ENCODE measurements around the gene NRP2. TPM values are rescaled to one million over a fixed set of nuclear protein-coding genes. Genes with fewer than 3 reads are reported as not detected.

The NRP2 gene
- total and polyA plus RNA-seq, 4 donors: 3.8 to 17.7 (median 12.2) TPM

DNA sequence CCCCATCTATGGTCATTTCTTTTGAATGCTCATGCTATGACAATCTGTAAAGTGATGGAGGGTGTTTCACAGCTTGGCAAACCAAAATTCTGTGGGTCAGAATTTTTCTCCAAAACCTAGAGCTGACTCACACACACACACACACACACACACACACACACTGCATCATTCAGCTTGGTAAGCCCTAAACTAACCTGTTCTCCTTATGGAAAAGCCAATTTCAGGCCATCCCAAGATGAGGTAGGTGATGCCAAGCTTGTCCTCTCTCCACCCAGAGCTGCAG lies 45.0 kb upstream of the NRP2 start:
- Histone ChIP-seq H3K4me1 (ENCODE audit: control insufficient read depth in 4 of 4, insufficient read depth in 4 of 4, low read length in 3 of 4) (no peaks in the 10 kb centered on the region), H3K27me3 (ENCODE audit: control insufficient read depth in 4 of 4, insufficient read depth in 4 of 4, low read length in 3 of 4) (no peaks in the 10 kb centered on the region), H3K9ac (ENCODE audit: low read depth in 1 of 2, low read length in 2 of 2) (no peak overlapping the region), H3K4me3 (ENCODE audit: low read depth in 1 of 3, low read length in 3 of 3) (no peak overlapping the region), H3K9me3 (ENCODE audit: control insufficient read depth in 4 of 4, low read length in 3 of 4) (peaks cover 0 to 2% (median under 1%) of the 10 kb centered on the region in 4 donors), H3K27ac (ENCODE audit: low read depth in 1 of 2, low read length in 2 of 2) (no peak overlapping the region), H3K36me3 (ENCODE audit: control insufficient read depth in 4 of 4, insufficient read depth in 3 of 4, low read depth in 1 of 4, low read length in 3 of 4) (no peaks in the 10 kb centered on the region)
- no peak for DNase-seq (ENCODE audit: low spot score)
- TF ChIP-seq, protein P1, sequence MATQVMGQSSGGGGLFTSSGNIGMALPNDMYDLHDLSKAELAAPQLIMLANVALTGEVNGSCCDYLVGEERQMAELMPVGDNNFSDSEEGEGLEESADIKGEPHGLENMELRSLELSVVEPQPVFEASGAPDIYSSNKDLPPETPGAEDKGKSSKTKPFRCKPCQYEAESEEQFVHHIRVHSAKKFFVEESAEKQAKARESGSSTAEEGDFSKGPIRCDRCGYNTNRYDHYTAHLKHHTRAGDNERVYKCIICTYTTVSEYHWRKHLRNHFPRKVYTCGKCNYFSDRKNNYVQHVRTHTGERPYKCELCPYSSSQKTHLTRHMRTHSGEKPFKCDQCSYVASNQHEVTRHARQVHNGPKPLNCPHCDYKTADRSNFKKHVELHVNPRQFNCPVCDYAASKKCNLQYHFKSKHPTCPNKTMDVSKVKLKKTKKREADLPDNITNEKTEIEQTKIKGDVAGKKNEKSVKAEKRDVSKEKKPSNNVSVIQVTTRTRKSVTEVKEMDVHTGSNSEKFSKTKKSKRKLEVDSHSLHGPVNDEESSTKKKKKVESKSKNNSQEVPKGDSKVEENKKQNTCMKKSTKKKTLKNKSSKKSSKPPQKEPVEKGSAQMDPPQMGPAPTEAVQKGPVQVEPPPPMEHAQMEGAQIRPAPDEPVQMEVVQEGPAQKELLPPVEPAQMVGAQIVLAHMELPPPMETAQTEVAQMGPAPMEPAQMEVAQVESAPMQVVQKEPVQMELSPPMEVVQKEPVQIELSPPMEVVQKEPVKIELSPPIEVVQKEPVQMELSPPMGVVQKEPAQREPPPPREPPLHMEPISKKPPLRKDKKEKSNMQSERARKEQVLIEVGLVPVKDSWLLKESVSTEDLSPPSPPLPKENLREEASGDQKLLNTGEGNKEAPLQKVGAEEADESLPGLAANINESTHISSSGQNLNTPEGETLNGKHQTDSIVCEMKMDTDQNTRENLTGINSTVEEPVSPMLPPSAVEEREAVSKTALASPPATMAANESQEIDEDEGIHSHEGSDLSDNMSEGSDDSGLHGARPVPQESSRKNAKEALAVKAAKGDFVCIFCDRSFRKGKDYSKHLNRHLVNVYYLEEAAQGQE (IDR thresholded peaks at IDR 0.05): no peak
- TF ChIP-seq FOXA2 (IDR thresholded peaks at IDR 0.05): no peak
- TF ChIP-seq JUND (IDR thresholded peaks at IDR 0.05): no peak
- no peak for TF ChIP-seq RXRA (IDR thresholded peaks at IDR 0.05)
- no peak for TF ChIP-seq NR2F2 (IDR thresholded peaks at IDR 0.05)
- TF ChIP-seq, protein P2, sequence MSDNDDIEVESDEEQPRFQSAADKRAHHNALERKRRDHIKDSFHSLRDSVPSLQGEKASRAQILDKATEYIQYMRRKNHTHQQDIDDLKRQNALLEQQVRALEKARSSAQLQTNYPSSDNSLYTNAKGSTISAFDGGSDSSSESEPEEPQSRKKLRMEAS (IDR thresholded peaks at IDR 0.05): no peak
- TF ChIP-seq, protein P3, sequence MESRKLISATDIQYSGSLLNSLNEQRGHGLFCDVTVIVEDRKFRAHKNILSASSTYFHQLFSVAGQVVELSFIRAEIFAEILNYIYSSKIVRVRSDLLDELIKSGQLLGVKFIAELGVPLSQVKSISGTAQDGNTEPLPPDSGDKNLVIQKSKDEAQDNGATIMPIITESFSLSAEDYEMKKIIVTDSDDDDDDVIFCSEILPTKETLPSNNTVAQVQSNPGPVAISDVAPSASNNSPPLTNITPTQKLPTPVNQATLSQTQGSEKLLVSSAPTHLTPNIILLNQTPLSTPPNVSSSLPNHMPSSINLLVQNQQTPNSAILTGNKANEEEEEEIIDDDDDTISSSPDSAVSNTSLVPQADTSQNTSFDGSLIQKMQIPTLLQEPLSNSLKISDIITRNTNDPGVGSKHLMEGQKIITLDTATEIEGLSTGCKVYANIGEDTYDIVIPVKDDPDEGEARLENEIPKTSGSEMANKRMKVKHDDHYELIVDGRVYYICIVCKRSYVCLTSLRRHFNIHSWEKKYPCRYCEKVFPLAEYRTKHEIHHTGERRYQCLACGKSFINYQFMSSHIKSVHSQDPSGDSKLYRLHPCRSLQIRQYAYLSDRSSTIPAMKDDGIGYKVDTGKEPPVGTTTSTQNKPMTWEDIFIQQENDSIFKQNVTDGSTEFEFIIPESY (IDR thresholded peaks at IDR 0.05): no peak
- no peak for TF ChIP-seq YY1 (IDR thresholded peaks at IDR 0.05)
- no peak for TF ChIP-seq TAF1 (conservative IDR thresholded peaks at IDR 0.05)
- no peak for TF ChIP-seq EGR1 (IDR thresholded peaks at IDR 0.05; ENCODE audit: low read depth in 2 of 2)
- TF ChIP-seq, protein P4, sequence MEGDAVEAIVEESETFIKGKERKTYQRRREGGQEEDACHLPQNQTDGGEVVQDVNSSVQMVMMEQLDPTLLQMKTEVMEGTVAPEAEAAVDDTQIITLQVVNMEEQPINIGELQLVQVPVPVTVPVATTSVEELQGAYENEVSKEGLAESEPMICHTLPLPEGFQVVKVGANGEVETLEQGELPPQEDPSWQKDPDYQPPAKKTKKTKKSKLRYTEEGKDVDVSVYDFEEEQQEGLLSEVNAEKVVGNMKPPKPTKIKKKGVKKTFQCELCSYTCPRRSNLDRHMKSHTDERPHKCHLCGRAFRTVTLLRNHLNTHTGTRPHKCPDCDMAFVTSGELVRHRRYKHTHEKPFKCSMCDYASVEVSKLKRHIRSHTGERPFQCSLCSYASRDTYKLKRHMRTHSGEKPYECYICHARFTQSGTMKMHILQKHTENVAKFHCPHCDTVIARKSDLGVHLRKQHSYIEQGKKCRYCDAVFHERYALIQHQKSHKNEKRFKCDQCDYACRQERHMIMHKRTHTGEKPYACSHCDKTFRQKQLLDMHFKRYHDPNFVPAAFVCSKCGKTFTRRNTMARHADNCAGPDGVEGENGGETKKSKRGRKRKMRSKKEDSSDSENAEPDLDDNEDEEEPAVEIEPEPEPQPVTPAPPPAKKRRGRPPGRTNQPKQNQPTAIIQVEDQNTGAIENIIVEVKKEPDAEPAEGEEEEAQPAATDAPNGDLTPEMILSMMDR (IDR thresholded peaks at IDR 0.05; ENCODE audit: low read depth, low read length, missing input control): no peak
- no peak for TF ChIP-seq GABPA (IDR thresholded peaks at IDR 0.05 in 1 of 2, conservative IDR thresholded peaks at IDR 0.05 in 1 of 2)
- no peak for TF ChIP-seq HNF4A (conservative IDR thresholded peaks at IDR 0.05)
- no peak for TF ChIP-seq HNF4G (IDR thresholded peaks at IDR 0.05)
- TF ChIP-seq, protein P5, sequence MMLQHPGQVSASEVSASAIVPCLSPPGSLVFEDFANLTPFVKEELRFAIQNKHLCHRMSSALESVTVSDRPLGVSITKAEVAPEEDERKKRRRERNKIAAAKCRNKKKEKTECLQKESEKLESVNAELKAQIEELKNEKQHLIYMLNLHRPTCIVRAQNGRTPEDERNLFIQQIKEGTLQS (IDR thresholded peaks at IDR 0.05): no peak

DNA sequence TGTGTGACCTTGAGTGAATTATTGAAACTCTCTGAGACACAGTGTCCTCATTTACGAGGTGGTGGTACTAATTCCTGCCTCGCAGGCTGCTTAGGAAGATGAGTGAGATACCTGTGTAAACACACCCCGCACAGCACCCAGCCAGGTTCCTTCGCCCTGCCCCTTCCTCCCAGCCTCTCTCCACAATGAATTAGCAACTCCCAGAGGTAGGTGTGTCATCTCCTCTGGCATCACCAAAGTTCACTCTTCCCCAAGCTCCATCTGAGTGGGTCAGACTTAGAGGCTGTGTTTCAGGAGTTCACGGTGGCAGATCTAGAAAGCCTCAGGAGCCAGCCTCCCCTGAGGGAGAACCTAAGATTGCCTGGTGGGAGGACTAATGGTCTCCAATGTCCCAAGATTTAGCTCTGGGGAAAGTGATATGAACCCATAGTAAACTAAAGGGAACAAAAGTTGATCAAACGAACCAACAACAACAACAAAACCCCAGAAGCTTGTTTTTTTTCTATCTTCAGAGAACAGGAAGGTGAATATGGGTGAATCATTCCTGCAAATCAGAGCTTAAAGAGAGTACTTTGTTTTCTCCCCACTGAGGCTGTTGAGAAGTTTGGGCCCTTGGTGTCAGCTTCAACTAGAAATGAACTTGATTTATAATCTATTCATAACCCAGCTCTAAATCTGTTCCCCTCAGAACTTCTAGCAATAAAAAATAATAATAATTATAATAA lies 44.4 kb upstream of the NRP2 start:
- 71% methylated on average over 6 of the region's 6 CpGs for WGBS
- Histone ChIP-seq H3K27ac (ENCODE audit: low read depth in 1 of 2, low read length in 2 of 2) (no peak overlapping the region), H3K27me3 (ENCODE audit: control insufficient read depth in 4 of 4, insufficient read depth in 4 of 4, low read length in 3 of 4) (no peaks in the 10 kb centered on the region), H3K4me1 (ENCODE audit: control insufficient read depth in 4 of 4, insufficient read depth in 4 of 4, low read length in 3 of 4) (no peaks in the 10 kb centered on the region), H3K9ac (ENCODE audit: low read depth in 1 of 2, low read length in 2 of 2) (no peak overlapping the region), H3K4me3 (ENCODE audit: low read depth in 1 of 3, low read length in 3 of 3) (no peak overlapping the region), H3K9me3 (ENCODE audit: control insufficient read depth in 4 of 4, low read length in 3 of 4) (peaks cover 0 to 2% (median under 1%) of the 10 kb centered on the region in 4 donors), H3K36me3 (ENCODE audit: control insufficient read depth in 4 of 4, insufficient read depth in 3 of 4, low read depth in 1 of 4, low read length in 3 of 4) (no peaks in the 10 kb centered on the region)
- TF ChIP-seq, protein P5 (IDR thresholded peaks at IDR 0.05): no peak
- TF ChIP-seq, protein P4 (IDR thresholded peaks at IDR 0.05; ENCODE audit: low read depth, low read length, missing input control): no peak
- TF ChIP-seq SP1 (IDR thresholded peaks at IDR 0.05): no peak
- no peak for TF ChIP-seq GABPA (IDR thresholded peaks at IDR 0.05 in 1 of 2, conservative IDR thresholded peaks at IDR 0.05 in 1 of 2)
- no peak for TF ChIP-seq EGR1 (IDR thresholded peaks at IDR 0.05; ENCODE audit: low read depth in 2 of 2)
- no peak for TF ChIP-seq RXRA (IDR thresholded peaks at IDR 0.05)
- DNase-seq (ENCODE audit: low spot score): no peak
